Parietal lobe (tissue), 1 donor: Measurements from ENCODE around the gene TFAM. TPM values are rescaled to one million over a fixed set of nuclear protein-coding genes. Genes with fewer than 3 reads are reported as not detected.

Source experiments
- total RNA-seq: library from RNA; depleted of rRNA; stranded (reverse); fragments of >200 nt; gene quantifications from one replicate; pipeline ENCODE4 v1.2.3, GENCODE V29; 2014

TFAM gene
- 39.4 TPM for total RNA-seq

DNA sequence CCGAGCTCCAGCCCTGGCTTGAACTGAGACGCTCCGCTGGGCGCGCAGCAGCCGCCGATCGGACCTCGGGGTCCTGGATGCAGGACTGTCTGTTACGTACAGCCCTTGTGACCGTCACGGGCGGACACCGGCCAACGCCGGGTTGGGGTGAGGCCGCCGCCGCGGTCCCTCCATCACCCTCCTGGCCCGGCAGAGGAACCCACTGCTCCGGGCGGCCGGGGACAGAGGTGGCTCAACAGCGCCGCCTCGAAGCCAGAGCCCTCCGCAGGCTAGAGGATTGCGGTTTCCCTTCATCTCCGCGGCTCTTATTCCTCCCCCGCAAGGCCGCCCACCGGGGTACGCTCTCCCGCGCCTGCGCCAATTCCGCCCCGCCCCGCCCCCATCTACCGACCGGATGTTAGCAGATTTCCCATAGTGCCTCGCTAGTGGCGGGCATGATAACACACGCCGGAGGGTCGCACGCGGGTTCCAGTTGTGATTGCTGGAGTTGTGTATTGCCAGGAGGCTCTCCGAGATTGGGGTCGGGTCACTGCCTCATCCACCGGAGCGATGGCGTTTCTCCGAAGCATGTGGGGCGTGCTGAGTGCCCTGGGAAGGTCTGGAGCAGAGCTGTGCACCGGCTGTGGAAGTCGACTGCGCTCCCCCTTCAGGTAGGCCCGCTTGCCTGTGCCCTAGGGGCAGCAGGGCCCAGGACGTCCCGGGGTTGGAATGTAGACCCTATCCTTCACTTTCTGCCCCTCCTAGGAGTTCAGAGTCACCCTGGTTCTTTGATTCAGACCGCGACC, at the start of gene TFAM:
Gene TFAM, plus strand, starts transcription at position 412 of the 785 bp plus-strand sequence. Its CDS starts 138 bp downstream, at position 550.

Other genes with a start within 250 kb of the TFAM start
- gene IPMK, start 117.5 kb upstream of the TFAM start, total RNA-seq = 23.2 TPM
- gene CISD1, start 116.2 kb upstream of the TFAM start, total RNA-seq = 17.2 TPM
- 60.1 TPM for gene UBE2D1, start 50.4 kb upstream of the TFAM start, total RNA-seq
- 4.7 TPM for gene BICC1, start 127.5 kb downstream of the TFAM start, total RNA-seq